K562 (cell line): ENCODE data around the gene EVC. TPM values are rescaled to one million over a fixed set of nuclear protein-coding genes. Genes with fewer than 3 reads are reported as not detected.
A peak's percentile ranks its signal among the peaks of the same experiment; 100 is the strongest.

Experiments used
- EGR1 ChIP-seq: fragments of 450-650 bp; conservative IDR thresholded peaks from 2 replicates; pipeline ENCODE4 v1.6.1; 2017; ENCODE audit warnings: mild to moderate bottlenecking
- EWSR1 ChIP-seq: fragments of 450-650 bp; IDR thresholded peaks from 2 replicates; pipeline ENCODE4 v1.6.1; 2018; ENCODE audit warnings: borderline replicate concordance, mild to moderate bottlenecking, low read depth, moderate library complexity; ENCODE audit not compliant: partially characterized antibody
- LEF1 ChIP-seq: fragments of 450-650 bp; IDR thresholded peaks from 2 replicates; pipeline ENCODE4 v1.6.1; 2016; ENCODE audit warnings: mild to moderate bottlenecking
- MCM3 ChIP-seq: fragments of 450-650 bp; IDR thresholded peaks from 2 replicates; pipeline ENCODE4 v1.6.1; 2016
- SRSF9 ChIP-seq: fragments of 200-400 bp; formaldehyde crosslinking; IDR thresholded peaks from 2 replicates; pipeline ENCODE4 v1.6.1; 2017; ENCODE audit warnings: low read depth, low read length, borderline replicate concordance
- TSHZ1 ChIP-seq: fragments of 250-450 bp; sonication (Bioruptor Pico); IDR thresholded peaks from 2 replicates; pipeline ENCODE4 v1.4.0; 2020; ENCODE audit warnings: mild to moderate bottlenecking, moderate library complexity
- ZC3H4 ChIP-seq: sonication (generic); formaldehyde crosslinking; IDR thresholded peaks from 2 replicates; pipeline ENCODE4 v1.9.0; 2021; ENCODE audit warnings: missing genetic modification reagents, borderline replicate concordance
- ZNF121 ChIP-seq: sonication (generic); formaldehyde crosslinking; conservative IDR thresholded peaks from 2 replicates; pipeline ENCODE4 v1.8.0; 2022; ENCODE audit warnings: missing genetic modification reagents
- ZNF175 ChIP-seq: fragments of 200-800 bp; sonication (Bioruptor generic); IDR thresholded peaks from 2 replicates; pipeline ENCODE4 v1.6.1; 2016; ENCODE audit warnings: low read depth, mild to moderate bottlenecking, missing genetic modification characterization, missing compliant biosample characterization
- ZNF239 ChIP-seq: fragments of 250-450 bp; sonication (Bioruptor Pico); IDR thresholded peaks from 2 replicates; pipeline ENCODE4 v1.4.0; 2020; ENCODE audit warnings: mild to moderate bottlenecking
- ZNF766 ChIP-seq: fragments of 200-800 bp; sonication (Bioruptor generic); conservative IDR thresholded peaks from 2 replicates; pipeline ENCODE4 v1.6.1; 2016; ENCODE audit warnings: missing genetic modification characterization, missing compliant biosample characterization
- polyA plus RNA-seq, 8 experiments: library from polyadenylated mRNA; depleted of rRNA in 4 of 8; stranded (reverse) in 5 of 8; unstranded in 3 of 8; fragments of >200 nt; fragmentation: Nextera tagmentation in 2 of 8; fragmentation: Illumina TruSeq in 1 of 8; extraction: Ambion mirVana in 2 of 8; extraction: Trizol in 1 of 8; gene quantifications; 2 replicates each; pipeline versions ENCODE4 v1.2.1 to v1.2.3, GENCODE V29; 2011 to 2014; ENCODE audit warnings: inconsistent platforms in 1 of 8, missing spikeins in 1 of 8
- total RNA-seq, 7 experiments: library from RNA; depleted of rRNA in 6 of 7; stranded (reverse); fragments of >200 nt in 6 of 7; fragmentation: Illumina TruSeq in 2 of 7; extraction: Trizol in 2 of 7; gene quantifications; 2 replicates each; pipeline versions ENCODE4 v1.2.1 to v1.2.3, GENCODE V29; 2011 to 2021; ENCODE audit warnings: low replicate concordance in 1 of 7
- TF ChIP-seq, protein P1 (sequence below): sonication (generic); formaldehyde crosslinking; IDR thresholded peaks from 2 replicates; pipeline ENCODE4 v1.8.0; 2023; ENCODE audit warnings: mild to moderate bottlenecking, missing genetic modification reagents

Gene EVC
- total and polyA plus RNA-seq, 9 of the 15 experiments (the other 6 are each of a cell fraction or from before 2014, with no cell fraction given) = 0.03 to 3.2 (median 1.1) TPM

DNA sequence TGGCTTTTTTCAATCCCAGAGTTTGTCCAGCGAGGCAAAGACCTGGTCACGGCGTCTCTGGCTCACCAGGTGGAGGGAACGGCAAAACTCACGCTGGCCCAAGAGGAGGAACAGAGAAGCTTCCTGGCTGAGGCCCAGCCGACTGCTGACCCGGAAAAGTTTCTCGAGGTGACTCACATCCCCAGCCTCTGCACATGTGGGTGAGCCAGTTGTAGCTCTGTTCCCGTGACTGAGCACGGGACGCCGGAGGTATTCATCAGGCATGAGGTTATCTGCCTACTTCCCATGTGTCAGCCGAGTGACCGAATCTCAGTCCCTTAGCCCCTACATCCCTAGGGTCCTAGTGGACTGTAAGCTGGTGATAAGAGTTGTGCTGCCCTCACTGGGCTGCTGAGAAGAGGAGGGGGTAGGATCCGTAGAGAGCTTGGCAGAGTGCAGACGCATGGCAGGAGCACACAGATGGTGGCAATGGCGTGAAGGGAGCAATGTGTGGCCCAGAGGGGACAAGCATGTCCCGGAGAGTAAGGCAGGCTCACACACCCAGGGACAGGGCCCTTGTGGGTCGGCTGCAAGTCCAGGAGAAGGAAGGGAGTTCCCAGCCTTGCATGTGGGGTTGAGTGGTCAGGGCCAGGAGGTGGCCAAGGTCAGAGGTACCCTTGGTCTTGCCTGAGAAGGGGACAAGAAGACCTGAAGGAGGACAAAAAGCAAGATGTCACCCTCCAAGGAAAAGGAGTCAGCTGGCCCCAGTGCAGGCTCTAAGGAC is 42.9 kb downstream of the EVC start (continued):
- TF ChIP-seq ZNF766 (CRISPR knock-in tag) (no peak), EGR1 (no peak), ZNF175 (peak; percentile 56; the same call in 1 of the 2 replicates), ZNF239 (no peak), MCM3 (no peak), SRSF9 (no peak), ZC3H4 (CRISPR knock-in tag) (no peak), EWSR1 (no peak), ZNF121 (no peak), LEF1 (no peak), TSHZ1 (CRISPR knock-in tag) (no peak)
- TF ChIP-seq, protein P1, sequence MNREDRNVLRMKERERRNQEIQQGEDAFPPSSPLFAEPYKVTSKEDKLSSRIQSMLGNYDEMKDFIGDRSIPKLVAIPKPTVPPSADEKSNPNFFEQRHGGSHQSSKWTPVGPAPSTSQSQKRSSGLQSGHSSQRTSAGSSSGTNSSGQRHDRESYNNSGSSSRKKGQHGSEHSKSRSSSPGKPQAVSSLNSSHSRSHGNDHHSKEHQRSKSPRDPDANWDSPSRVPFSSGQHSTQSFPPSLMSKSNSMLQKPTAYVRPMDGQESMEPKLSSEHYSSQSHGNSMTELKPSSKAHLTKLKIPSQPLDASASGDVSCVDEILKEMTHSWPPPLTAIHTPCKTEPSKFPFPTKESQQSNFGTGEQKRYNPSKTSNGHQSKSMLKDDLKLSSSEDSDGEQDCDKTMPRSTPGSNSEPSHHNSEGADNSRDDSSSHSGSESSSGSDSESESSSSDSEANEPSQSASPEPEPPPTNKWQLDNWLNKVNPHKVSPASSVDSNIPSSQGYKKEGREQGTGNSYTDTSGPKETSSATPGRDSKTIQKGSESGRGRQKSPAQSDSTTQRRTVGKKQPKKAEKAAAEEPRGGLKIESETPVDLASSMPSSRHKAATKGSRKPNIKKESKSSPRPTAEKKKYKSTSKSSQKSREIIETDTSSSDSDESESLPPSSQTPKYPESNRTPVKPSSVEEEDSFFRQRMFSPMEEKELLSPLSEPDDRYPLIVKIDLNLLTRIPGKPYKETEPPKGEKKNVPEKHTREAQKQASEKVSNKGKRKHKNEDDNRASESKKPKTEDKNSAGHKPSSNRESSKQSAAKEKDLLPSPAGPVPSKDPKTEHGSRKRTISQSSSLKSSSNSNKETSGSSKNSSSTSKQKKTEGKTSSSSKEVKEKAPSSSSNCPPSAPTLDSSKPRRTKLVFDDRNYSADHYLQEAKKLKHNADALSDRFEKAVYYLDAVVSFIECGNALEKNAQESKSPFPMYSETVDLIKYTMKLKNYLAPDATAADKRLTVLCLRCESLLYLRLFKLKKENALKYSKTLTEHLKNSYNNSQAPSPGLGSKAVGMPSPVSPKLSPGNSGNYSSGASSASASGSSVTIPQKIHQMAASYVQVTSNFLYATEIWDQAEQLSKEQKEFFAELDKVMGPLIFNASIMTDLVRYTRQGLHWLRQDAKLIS (CRISPR knock-in tag) = no peak
